A549 (cell line): Measurements from ENCODE around the gene CBX3. TPM values are rescaled to one million over a fixed set of nuclear protein-coding genes. Genes with fewer than 3 reads are reported as not detected.
A peak's percentile ranks its signal among the peaks of the same experiment; 100 is the strongest.

Experiments
- ATAC-seq, 2 experiments: fragments of 200-7000 bp in 1 of 2; fragments of >200 bp in 1 of 2; cut with Nextera tagmentation in 1 of 2; cut with Tn5 transposase in 1 of 2; 3 replicates each; pipeline versions ENCODE4 v1.8.0 to v1.9.1; 2018 to 2020; ENCODE audit warnings: mild to moderate bottlenecking in 1 of 2, moderate library complexity in 1 of 2
- CTCF ChIA-PET: fragments of 300-600 bp; sonication (Branson Sonifier 250); formaldehyde crosslinking; extraction: SDS; loops from one replicate; lab custom pipeline; 2021; ENCODE audit warnings: antibody characterized with exemption, inconsistent platforms; lab: Yijun Ruan, JAX
- POLR2A ChIA-PET: fragments of 350-600 bp; formaldehyde crosslinking; extraction: SDS; loops from one replicate; lab custom pipeline; 2021; ENCODE audit warnings: antibody characterized with exemption, inconsistent platforms; lab: Yijun Ruan, JAX
- DNase-seq, 2 experiments: peaks; one replicate each; pipeline versions ENCODE4 v3.0.0 to v3.0.0-alpha.2; 2011 to 2016; ENCODE audit warnings: low read depth in 1 of 2, low spot score in 1 of 2
- FAIRE-seq: peaks from 2 replicates; lab custom pipeline; 2011; peaks lifted over from hg19 to GRCh38; lab: Jason Lieb, UNC
- H3K27ac ChIP-seq, 2 experiments: fragments of >200 bp; sonication (Bioruptor Twin); formaldehyde crosslinking; 3 replicates each; pipeline ENCODE4 v1.5.1; 2016 to 2017
- H3K4me1 ChIP-seq: fragments of >200 bp; sonication (Bioruptor Twin); formaldehyde crosslinking; 3 replicates; pipeline ENCODE4 v1.6.1; 2016
- H3K4me2 ChIP-seq: fragments of >200 bp; sonication (Bioruptor Twin); formaldehyde crosslinking; 3 replicates; pipeline ENCODE4 v1.6.1; 2016
- H3K4me3 ChIP-seq: fragments of >200 bp; sonication (Bioruptor Twin); formaldehyde crosslinking; 3 replicates; pipeline ENCODE4 v1.5.1; 2016
- H3K9me3 ChIP-seq: fragments of >200 bp; sonication (Bioruptor Twin); formaldehyde crosslinking; 3 replicates; pipeline ENCODE4 v1.6.1; 2016
- CHD4 ChIP-seq: fragments of 200-600 bp; sonication (generic); IDR thresholded peaks from 2 replicates; pipeline ENCODE4 v1.6.1; 2016; ENCODE audit warnings: antibody characterized with exemption, mild to moderate bottlenecking, borderline replicate concordance
- EHMT2 ChIP-seq: fragments of 200-600 bp; sonication (generic); IDR thresholded peaks from 2 replicates; pipeline ENCODE4 v1.6.1; 2016; ENCODE audit warnings: antibody characterized with exemption, low read depth, mild to moderate bottlenecking, moderate library complexity
- ESRRA ChIP-seq: fragments of 150-350 bp; IDR thresholded peaks from 2 replicates; pipeline ENCODE4 v1.6.1; 2014; ENCODE audit warnings: mild to moderate bottlenecking, low read length, borderline replicate concordance
- FOSB ChIP-seq: fragments of 250-450 bp; sonication (Bioruptor Pico); IDR thresholded peaks from 2 replicates; pipeline ENCODE4 v1.5.0; 2020; ENCODE audit warnings: mild to moderate bottlenecking, moderate library complexity
- FOSL2 ChIP-seq, 2 experiments: fragments of 450-650 bp in 1 of 2; fragments of >200 bp in 1 of 2; sonication (Bioruptor Twin) in 1 of 2; formaldehyde crosslinking; IDR thresholded peaks; 2 replicates each; pipeline versions ENCODE4 v1.5.0 to v1.6.1; 2016 to 2020; ENCODE audit warnings: mild to moderate bottlenecking in 1 of 2, moderate library complexity in 1 of 2
- FOXS1 ChIP-seq: fragments of 250-450 bp; sonication (Bioruptor Pico); IDR thresholded peaks from 2 replicates; pipeline ENCODE4 v1.5.0; 2020; ENCODE audit warnings: mild to moderate bottlenecking, moderate library complexity
- GATA3 ChIP-seq: IDR thresholded peaks from 2 replicates; pipeline ENCODE4 v1.6.1; 2012; ENCODE audit warnings: borderline replicate concordance
- HDAC2 ChIP-seq: fragments of 200-600 bp; sonication (generic); IDR thresholded peaks from 2 replicates; pipeline ENCODE4 v1.6.1; 2016
- HOXB13 ChIP-seq: fragments of 250-450 bp; sonication (Bioruptor Pico); IDR thresholded peaks from 2 replicates; pipeline ENCODE4 v1.5.0; 2020; ENCODE audit warnings: low read depth, mild to moderate bottlenecking, moderate library complexity
- HOXB5 ChIP-seq: fragments of 250-450 bp; sonication (Bioruptor Pico); IDR thresholded peaks from 2 replicates; pipeline ENCODE4 v1.5.0; 2020; ENCODE audit warnings: mild to moderate bottlenecking, moderate library complexity
- JUNB ChIP-seq: fragments of >200 bp; sonication (Bioruptor Twin); formaldehyde crosslinking; IDR thresholded peaks from 2 replicates; pipeline ENCODE4 v1.6.1; 2016
- KDM5A ChIP-seq: fragments of 200-600 bp; sonication (generic); IDR thresholded peaks from 2 replicates; pipeline ENCODE4 v1.6.1; 2016; ENCODE audit warnings: antibody characterized with exemption, mild to moderate bottlenecking
- MAZ ChIP-seq: fragments of 150-350 bp; IDR thresholded peaks from 2 replicates; pipeline ENCODE4 v1.6.1; 2014; ENCODE audit warnings: antibody characterized with exemption, low read depth, low read length, borderline replicate concordance
- MYC ChIP-seq: IDR thresholded peaks from 2 replicates; pipeline ENCODE4 v1.6.1; 2012; ENCODE audit warnings: mild to moderate bottlenecking, inconsistent platforms, low read length, improper control_type of control experiment, borderline replicate concordance
- PHF8 ChIP-seq: fragments of 200-600 bp; sonication (generic); IDR thresholded peaks from 2 replicates; pipeline ENCODE4 v1.6.1; 2016; ENCODE audit warnings: low read depth, mild to moderate bottlenecking, antibody characterized with exemption, moderate library complexity, borderline replicate concordance
- RCOR1 ChIP-seq: fragments of 150-350 bp; IDR thresholded peaks from 2 replicates; pipeline ENCODE4 v1.6.1; 2014; ENCODE audit warnings: antibody characterized with exemption, low read length, low read depth
- WGBS: methylation state at CpG from one replicate; pipeline ENCODE4 v1.1.6; 2017; ENCODE audit errors: missing lambda C conversion rate; 5-methylcytosine and 5-hydroxymethylcytosine counted together
- polyA plus RNA-seq, 4 experiments: library from polyadenylated mRNA; depleted of rRNA in 3 of 4; stranded (reverse); fragments of >200 nt; fragmentation: RNase III in 1 of 4; extraction: RNeasy Plus Mini Kit Qiagen cat#74134 plus additional on column Dnase treatment in 1 of 4; gene quantifications; 2 replicates in 3 of 4; 3 replicates in 1 of 4; pipeline ENCODE4 v1.2.3, GENCODE V29; 2011 to 2017
- TF ChIP-seq, protein P1 (sequence below): fragments of >200 bp; sonication (Bioruptor Twin); formaldehyde crosslinking; IDR thresholded peaks from 3 replicates; pipeline ENCODE4 v1.6.1; 2016
- TF ChIP-seq, protein P2 (sequence below): IDR thresholded peaks from 2 replicates; pipeline ENCODE4 v1.6.1; 2012; ENCODE audit warnings: low read depth, borderline replicate concordance
- TF ChIP-seq, protein P3 (sequence below): fragments of 200-600 bp; sonication (generic); IDR thresholded peaks from 2 replicates; pipeline ENCODE4 v1.6.1; 2016; ENCODE audit warnings: antibody characterized with exemption, mild to moderate bottlenecking, moderate library complexity

The CBX3 gene
- polyA plus RNA-seq, 2 of the 4 experiments (the other 2 are of a cell fraction), result 275 to 288 TPM

DNA sequence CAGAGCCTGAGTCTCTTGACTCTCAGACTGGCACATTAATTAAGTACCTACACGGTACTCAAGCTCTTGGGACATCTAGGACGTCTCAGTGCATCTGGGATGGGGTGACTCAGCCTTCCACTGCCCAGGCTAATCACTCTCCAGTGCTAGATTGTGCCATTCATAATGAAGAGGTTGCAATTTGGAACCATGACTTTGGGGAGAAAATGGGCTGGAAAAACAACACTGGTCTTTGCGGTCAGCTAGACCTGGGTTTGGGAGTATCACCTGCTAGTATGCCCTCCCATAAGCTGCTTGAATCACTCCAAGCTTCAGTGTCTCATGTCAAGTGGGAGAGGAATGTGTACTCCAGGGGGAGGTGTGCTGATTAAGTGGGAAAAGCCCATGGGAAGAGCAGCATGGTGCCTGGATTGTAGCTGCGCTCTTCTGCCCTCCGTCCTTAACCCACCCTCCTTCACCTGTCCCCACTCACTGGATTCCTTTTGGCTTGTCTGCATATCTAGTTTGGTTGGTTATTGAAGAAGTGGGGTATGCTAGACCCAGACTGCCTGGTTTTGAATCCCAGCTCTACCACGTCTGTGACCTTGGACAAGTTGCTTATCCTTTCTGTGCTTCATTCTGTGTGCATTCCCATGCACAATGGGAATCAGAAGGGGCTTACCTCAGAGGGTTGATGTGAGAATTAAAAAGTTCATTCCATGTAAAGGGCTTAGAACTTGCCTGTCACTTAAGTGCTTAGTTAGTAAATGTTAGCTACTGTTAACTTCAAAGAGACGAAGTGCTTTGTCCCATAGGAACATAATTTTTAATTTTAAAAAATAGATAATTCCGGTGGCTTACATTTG, 45.8 kb upstream of the CBX3 start:
- peak in 1 of 2 experiments; percentile 44; a peak in 3 of 6 replicates for ATAC-seq
- Histone ChIP-seq H3K4me2 (peak overlapping the region; percentile 52), H3K9me3 (no peaks in the 10 kb centered on the region), H3K4me1 (peaks cover 28% of the 10 kb centered on the region; the same call in 2 of the 3 replicates), H3K27ac (peak overlapping the region in 1 of 2 experiments; percentile 76; a peak in 3 of 6 replicates), H3K4me3 (no peak overlapping the region)
- no peak for DNase-seq
- POLR2A ChIA-PET, result interaction anchor here (0.8 to 2.4 kb wide), 4 partner anchors 24 to 44 kb away, joined by 3 to 9 read pairs (median 6); partner anchors contain the start of gene HNRNPA2B1
- CTCF ChIA-PET, result interaction anchor here (0.8 to 3.7 kb wide), 7 partner anchors 11 to 210 kb away, joined by 3 to 14 read pairs (median 4); no protein-coding TSS in a partner anchor
- no peak for FAIRE-seq
- TF ChIP-seq HOXB5 (CRISPR knock-in tag) (no peak), ESRRA (no peak), MYC (no peak), FOSB (no peak), FOSL2 (IDR thresholded peaks at IDR 0.05) (no peak), FOSL2 (CRISPR knock-in tag; IDR thresholded peaks at IDR 0.05) (no peak), JUNB (no peak), RCOR1 (no peak), GATA3 (no peak), FOXS1 (CRISPR knock-in tag) (no peak), HOXB13 (CRISPR knock-in tag) (no peak), HDAC2 (no peak), EHMT2 (no peak), MAZ (no peak), PHF8 (no peak), CHD4 (no peak), KDM5A (no peak)
- TF ChIP-seq, protein P1, sequence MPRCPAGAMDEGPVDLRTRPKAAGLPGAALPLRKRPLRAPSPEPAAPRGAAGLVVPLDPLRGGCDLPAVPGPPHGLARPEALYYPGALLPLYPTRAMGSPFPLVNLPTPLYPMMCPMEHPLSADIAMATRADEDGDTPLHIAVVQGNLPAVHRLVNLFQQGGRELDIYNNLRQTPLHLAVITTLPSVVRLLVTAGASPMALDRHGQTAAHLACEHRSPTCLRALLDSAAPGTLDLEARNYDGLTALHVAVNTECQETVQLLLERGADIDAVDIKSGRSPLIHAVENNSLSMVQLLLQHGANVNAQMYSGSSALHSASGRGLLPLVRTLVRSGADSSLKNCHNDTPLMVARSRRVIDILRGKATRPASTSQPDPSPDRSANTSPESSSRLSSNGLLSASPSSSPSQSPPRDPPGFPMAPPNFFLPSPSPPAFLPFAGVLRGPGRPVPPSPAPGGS, result no peak
- TF ChIP-seq, protein P2, sequence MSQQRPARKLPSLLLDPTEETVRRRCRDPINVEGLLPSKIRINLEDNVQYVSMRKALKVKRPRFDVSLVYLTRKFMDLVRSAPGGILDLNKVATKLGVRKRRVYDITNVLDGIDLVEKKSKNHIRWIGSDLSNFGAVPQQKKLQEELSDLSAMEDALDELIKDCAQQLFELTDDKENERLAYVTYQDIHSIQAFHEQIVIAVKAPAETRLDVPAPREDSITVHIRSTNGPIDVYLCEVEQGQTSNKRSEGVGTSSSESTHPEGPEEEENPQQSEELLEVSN, result no peak
- TF ChIP-seq, protein P3, sequence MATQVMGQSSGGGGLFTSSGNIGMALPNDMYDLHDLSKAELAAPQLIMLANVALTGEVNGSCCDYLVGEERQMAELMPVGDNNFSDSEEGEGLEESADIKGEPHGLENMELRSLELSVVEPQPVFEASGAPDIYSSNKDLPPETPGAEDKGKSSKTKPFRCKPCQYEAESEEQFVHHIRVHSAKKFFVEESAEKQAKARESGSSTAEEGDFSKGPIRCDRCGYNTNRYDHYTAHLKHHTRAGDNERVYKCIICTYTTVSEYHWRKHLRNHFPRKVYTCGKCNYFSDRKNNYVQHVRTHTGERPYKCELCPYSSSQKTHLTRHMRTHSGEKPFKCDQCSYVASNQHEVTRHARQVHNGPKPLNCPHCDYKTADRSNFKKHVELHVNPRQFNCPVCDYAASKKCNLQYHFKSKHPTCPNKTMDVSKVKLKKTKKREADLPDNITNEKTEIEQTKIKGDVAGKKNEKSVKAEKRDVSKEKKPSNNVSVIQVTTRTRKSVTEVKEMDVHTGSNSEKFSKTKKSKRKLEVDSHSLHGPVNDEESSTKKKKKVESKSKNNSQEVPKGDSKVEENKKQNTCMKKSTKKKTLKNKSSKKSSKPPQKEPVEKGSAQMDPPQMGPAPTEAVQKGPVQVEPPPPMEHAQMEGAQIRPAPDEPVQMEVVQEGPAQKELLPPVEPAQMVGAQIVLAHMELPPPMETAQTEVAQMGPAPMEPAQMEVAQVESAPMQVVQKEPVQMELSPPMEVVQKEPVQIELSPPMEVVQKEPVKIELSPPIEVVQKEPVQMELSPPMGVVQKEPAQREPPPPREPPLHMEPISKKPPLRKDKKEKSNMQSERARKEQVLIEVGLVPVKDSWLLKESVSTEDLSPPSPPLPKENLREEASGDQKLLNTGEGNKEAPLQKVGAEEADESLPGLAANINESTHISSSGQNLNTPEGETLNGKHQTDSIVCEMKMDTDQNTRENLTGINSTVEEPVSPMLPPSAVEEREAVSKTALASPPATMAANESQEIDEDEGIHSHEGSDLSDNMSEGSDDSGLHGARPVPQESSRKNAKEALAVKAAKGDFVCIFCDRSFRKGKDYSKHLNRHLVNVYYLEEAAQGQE, result no peak
- WGBS, result 42% methylated on average over 8 of the region's 8 CpGs
